Activated CD4-positive, alpha-beta T cell treated with anti-CD3 and anti-CD28 coated beads for 36 hours (primary cell): ENCODE measurements around the gene TMPRSS11E. TPM values are rescaled to one million over a fixed set of nuclear protein-coding genes. Genes with fewer than 3 reads are reported as not detected.
"Not testable (repeated sequence)": the region's sequence is repeated elsewhere in the genome, so short reads cannot be mapped to it uniquely, and the experiment has no call there.

Experiments
- ATAC-seq: fragments of 200-7000 bp; cut with Tn5 transposase; one replicate; pipeline ENCODE4 v1.10.0; 2021; ENCODE audit warnings: mild to moderate bottlenecking, moderate library complexity
- CTCF ChIA-PET: fragments of 350-600 bp; sonication (Branson Sonifier 250); formaldehyde crosslinking; loops from one replicate; lab custom pipeline; 2021; ENCODE audit warnings: antibody characterized with exemption; lab: Charles Lee
- POLR2A ChIA-PET: fragments of 350-600 bp; sonication (Branson Sonifier 250); formaldehyde crosslinking; loops from one replicate; lab custom pipeline; 2021; ENCODE audit warnings: antibody characterized with exemption, inconsistent platforms; lab: Charles Lee
- DNase-seq: peaks from one replicate; pipeline ENCODE4 v3.0.0-alpha.2; 2020
- H3K27ac Mint-ChIP-seq: one replicate; pipeline ENCODE4 v1.8.0; 2021; ENCODE audit warnings: mixed read lengths
- H3K27me3 Mint-ChIP-seq: one replicate; pipeline ENCODE4 v1.8.0; 2021; ENCODE audit warnings: mixed read lengths
- H3K36me3 Mint-ChIP-seq: one replicate; pipeline ENCODE4 v1.8.0; 2021; ENCODE audit warnings: low read depth, mixed read lengths
- H3K4me1 Mint-ChIP-seq: one replicate; pipeline ENCODE4 v1.8.0; 2021; ENCODE audit warnings: mixed read lengths
- H3K4me3 Mint-ChIP-seq: one replicate; pipeline ENCODE4 v1.8.0; 2021; ENCODE audit warnings: mild to moderate bottlenecking, moderate library complexity, mixed read lengths
- H3K9me3 Mint-ChIP-seq: one replicate; pipeline ENCODE4 v1.8.0; 2021; ENCODE audit warnings: low read depth, mixed read lengths
- intact Hi-C, 2 experiments: fragments of 100-400 bp; cut with DNase I in 1 of 2; cut with micrococcal nuclease in 1 of 2; formaldehyde crosslinking; loops; one replicate each; pipeline versions ENCODE4 v1.14.2 to v1.15.1; 2022 to 2024; cut with DNase I, micrococcal nuclease
- total RNA-seq, 2 experiments: library from RNA; stranded (reverse); gene quantifications; one replicate each; pipeline ENCODE4 v1.2.3, GENCODE V29; 2021

Gene TMPRSS11E
- total RNA-seq: under 1 TPM in 1 of 2 experiments, not detected in 1; 0.07 TPM

GRCh38 chr4:68447201-68447600 is at the start of gene TMPRSS11E:
TSS of gene TMPRSS11E (plus strand) at chr4:68447463. CDS start at chr4:68447513, 50 bp downstream.
- Mint-ChIP-seq H3K27ac (no peak within 1 kb of the TSS), H3K36me3 (no peaks in the 10 kb centered on the region), H3K4me3 (no peak within 1 kb of the TSS), H3K27me3 (peaks cover 2% of the 10 kb centered on the region), H3K4me1 (peaks cover 14% of the 10 kb centered on the region), H3K9me3 (no peaks in the 10 kb centered on the region)
- ChIA-PET POLR2A (no interaction called here), CTCF (no interaction called here)
- DNase-seq (no peak), ATAC-seq (no peak)
- intact Hi-C loops: no loop called here

- DNase-seq: no peak
- intact Hi-C loops: no loop called here
- Mint-ChIP-seq H3K36me3 (no peaks in the 10 kb centered on the region), H3K27ac (no peak overlapping the region), H3K4me3 (no peak overlapping the region), H3K27me3 (no peaks in the 10 kb centered on the region), H3K4me1 (no peaks in the 10 kb centered on the region), H3K9me3 (no peaks in the 10 kb centered on the region)
- POLR2A ChIA-PET: no interaction called here
- ATAC-seq: no peak
- CTCF ChIA-PET: no interaction called here
Measured at GRCh38 chr4:68399306-68399705, 48.0 kb upstream of the TMPRSS11E start.

DNA sequence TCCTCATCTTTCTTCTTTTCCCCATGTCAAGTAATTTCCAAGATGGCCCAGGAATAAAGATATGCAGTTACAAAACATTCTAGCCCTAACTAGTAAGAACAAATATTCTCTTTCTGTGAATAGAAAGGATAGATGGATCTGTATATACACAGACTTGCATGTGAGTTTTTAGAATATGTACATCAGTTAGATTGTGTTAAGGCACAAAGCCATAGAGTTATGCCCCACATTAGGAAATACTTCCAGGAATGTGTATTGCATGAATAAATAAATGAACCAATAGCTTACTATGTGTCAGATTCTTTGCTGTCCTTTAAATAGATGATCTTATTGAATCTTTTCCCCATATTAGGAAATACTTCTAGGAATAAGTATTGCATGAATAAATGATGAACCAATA is 46.0 kb upstream of the TMPRSS11E start:
- intact Hi-C loops: no loop called here
- POLR2A ChIA-PET: no interaction called here
- CTCF ChIA-PET: no interaction called here
- ATAC-seq (no peak), DNase-seq (no peak)
- no peak overlapping the region for H3K27ac Mint-ChIP-seq
- no peak overlapping the region for H3K4me3 Mint-ChIP-seq
- H3K27me3 Mint-ChIP-seq: no peaks in the 10 kb centered on the region
- no peaks in the 10 kb centered on the region for H3K36me3 Mint-ChIP-seq
- H3K9me3 Mint-ChIP-seq: no peaks in the 10 kb centered on the region
- H3K4me1 Mint-ChIP-seq: no peaks in the 10 kb centered on the region

- no peaks in the 10 kb centered on the region for H3K9me3 Mint-ChIP-seq
- DNase-seq (no peak), ATAC-seq (no peak)
- no peak overlapping the region for H3K27ac Mint-ChIP-seq
- CTCF ChIA-PET: no interaction called here
- no peak overlapping the region for H3K4me3 Mint-ChIP-seq
- intact Hi-C loops: no loop called here
- H3K27me3 Mint-ChIP-seq: no peaks in the 10 kb centered on the region
- H3K36me3 Mint-ChIP-seq: no peaks in the 10 kb centered on the region
- POLR2A ChIA-PET: no interaction called here
- no peaks in the 10 kb centered on the region for H3K4me1 Mint-ChIP-seq
Measured at GRCh38 chr4:68404153-68404552, 43.1 kb upstream of the TMPRSS11E start.

DNA sequence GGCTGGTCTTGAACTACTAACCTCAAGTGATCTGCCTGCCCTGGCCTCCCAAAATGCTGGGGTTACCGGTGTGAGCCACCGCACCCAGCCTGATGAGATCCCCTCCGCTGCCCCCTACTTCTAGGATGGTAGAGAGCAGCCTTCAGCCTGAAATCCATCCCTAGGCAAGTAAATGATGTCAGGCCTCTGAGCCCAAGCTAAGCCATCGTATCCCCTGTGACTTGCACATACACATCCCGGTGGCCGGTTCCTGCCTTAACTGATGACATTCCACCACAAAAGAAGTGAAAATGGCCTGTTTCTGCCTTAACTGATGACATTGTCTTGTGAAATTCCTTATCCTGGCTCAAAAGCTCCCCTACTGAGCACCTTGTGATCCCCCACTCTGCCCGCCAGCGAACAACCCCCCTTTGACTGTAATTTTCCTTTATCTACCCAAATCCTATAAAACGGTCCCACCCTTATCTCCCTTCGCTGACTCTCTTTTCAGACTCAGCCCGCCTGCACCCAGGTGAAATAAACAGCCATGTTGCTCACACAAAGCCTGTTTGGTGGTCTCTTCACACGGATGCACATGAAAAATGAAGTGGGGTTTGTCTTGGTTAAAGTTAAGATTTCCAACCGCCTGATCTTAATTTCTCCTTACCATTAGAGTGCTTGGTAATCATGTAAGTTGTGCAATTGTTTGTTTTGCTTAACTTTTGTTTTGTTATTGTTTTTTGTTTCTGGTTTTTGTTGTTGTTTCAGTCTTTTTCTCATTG is 41.4 kb upstream of the TMPRSS11E start:
- H3K4me3 Mint-ChIP-seq, CTCF ChIA-PET, intact Hi-C loops, H3K4me1 Mint-ChIP-seq, H3K27me3 Mint-ChIP-seq, ATAC-seq, H3K9me3 Mint-ChIP-seq, DNase-seq, H3K27ac Mint-ChIP-seq, H3K36me3 Mint-ChIP-seq, POLR2A ChIA-PET: not testable (repeated sequence)

DNA sequence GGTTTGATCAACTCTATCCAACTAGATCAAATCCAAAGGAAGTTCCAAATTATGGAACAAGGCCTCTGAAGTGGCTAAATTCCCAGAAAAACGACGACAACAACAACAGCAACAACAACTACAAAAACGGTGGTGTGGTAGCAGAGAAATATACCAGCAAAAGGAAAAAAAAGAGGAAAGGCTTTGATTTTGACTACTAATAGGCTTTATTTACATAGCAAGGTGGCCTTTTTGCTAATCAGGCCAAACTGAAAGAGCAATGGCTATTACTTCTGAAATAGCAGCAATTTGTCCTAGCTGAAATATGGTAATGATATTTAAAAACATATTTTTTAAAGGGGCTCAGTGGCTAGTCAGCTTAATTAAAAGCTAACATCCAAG is 40.8 kb upstream of the TMPRSS11E start:
- no peak overlapping the region for H3K4me3 Mint-ChIP-seq
- H3K27ac Mint-ChIP-seq: no peak overlapping the region
- H3K4me1 Mint-ChIP-seq: no peaks in the 10 kb centered on the region
- intact Hi-C loops: no loop called here
- H3K27me3 Mint-ChIP-seq: no peaks in the 10 kb centered on the region
- H3K36me3 Mint-ChIP-seq: no peaks in the 10 kb centered on the region
- DNase-seq: no peak
- H3K9me3 Mint-ChIP-seq: no peaks in the 10 kb centered on the region
- ChIA-PET POLR2A (no interaction called here), CTCF (interaction anchor here (0.6 kb wide), 1 partner anchor 76 kb away, joined by 3 read pairs; no protein-coding TSS in a partner anchor)
- no peak for ATAC-seq

- CTCF ChIA-PET: interaction anchor here (0.6 kb wide), 1 partner anchor 75 kb away, joined by 3 read pairs; no protein-coding TSS in a partner anchor
- ATAC-seq, H3K9me3 Mint-ChIP-seq, H3K27me3 Mint-ChIP-seq, DNase-seq, H3K36me3 Mint-ChIP-seq, H3K27ac Mint-ChIP-seq, H3K4me1 Mint-ChIP-seq, intact Hi-C loops, H3K4me3 Mint-ChIP-seq, POLR2A ChIA-PET: not testable (repeated sequence)
Measured at GRCh38 chr4:68407015-68407867, 40.0 kb upstream of the TMPRSS11E start.

DNA sequence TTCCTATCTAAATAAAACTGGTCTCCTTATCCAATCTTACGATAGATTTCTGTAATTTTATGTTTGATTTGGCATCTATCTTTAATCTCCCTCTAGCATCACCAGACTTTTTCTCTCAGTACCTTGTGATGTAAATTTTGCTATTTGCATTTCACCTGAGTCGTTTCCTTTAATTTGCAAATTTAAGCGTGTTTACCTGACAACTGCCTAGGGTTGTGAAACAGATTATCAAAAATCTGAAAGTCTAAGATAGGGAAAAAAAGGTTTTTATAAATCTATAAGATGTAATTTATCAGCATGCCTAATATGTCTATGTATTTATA is 39.4 kb upstream of the TMPRSS11E start:
- DNase-seq (no peak), ATAC-seq (no peak)
- ChIA-PET POLR2A (no interaction called here), CTCF (no interaction called here)
- Mint-ChIP-seq H3K36me3 (no peaks in the 10 kb centered on the region), H3K4me1 (peaks cover 3% of the 10 kb centered on the region), H3K4me3 (no peak overlapping the region), H3K9me3 (no peaks in the 10 kb centered on the region), H3K27me3 (no peaks in the 10 kb centered on the region), H3K27ac (no peak overlapping the region)
- intact Hi-C loops: no loop called here

DNA sequence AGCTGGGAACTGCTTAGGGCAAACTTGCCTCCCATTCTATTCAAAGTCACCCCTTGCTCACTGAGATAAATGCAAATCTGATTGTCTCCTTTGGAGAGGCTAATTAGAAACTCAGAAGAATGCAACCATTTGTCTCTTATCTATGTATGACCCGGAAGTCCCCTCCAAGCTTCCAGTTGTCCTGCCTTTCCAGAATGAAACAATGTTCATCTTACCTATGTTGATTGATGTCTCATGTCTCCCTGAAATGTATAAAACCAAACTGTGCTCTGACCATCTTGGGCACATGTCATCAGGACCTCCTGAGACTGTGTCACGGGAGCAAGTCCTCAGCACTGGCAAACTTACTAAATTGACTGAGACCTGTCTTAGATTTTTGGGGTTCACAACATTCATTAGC is 37.1 kb upstream of the TMPRSS11E start:
- Mint-ChIP-seq H3K27ac (no peak overlapping the region), H3K9me3 (no peaks in the 10 kb centered on the region), H3K27me3 (no peaks in the 10 kb centered on the region), H3K4me1 (peaks cover 3% of the 10 kb centered on the region), H3K36me3 (no peaks in the 10 kb centered on the region), H3K4me3 (no peak overlapping the region)
- ChIA-PET CTCF (interaction anchor here (0.6 to 0.9 kb wide), 3 partner anchors 31 to 999 kb away, joined by 3 to 4 read pairs (median 3); no protein-coding TSS in a partner anchor), POLR2A (no interaction called here)
- intact Hi-C loops: no loop called here
- no peak for DNase-seq
- ATAC-seq: no peak

DNA sequence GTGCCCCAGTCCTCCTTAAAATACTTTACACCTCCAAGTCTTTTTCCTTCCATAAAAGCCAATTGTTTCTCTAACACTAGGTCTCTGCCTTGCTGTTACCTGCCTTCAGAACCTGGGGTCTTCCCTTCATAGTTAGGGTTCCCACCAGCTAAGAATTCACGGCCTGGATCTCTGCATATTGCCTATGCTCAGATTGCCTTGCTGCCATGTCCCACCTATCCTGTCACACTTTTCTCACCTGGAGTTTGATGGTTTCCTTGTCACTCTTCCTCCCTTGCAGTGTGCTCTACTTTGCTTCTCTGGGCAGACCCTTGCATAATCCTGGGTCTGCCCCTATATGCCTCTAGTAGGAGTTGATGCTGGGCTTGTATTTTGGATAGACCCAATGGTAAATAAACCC is 36.6 kb upstream of the TMPRSS11E start:
- Mint-ChIP-seq H3K4me3 (no peak overlapping the region), H3K27me3 (no peaks in the 10 kb centered on the region), H3K36me3 (no peaks in the 10 kb centered on the region), H3K27ac (no peak overlapping the region), H3K9me3 (no peaks in the 10 kb centered on the region), H3K4me1 (peaks cover 3% of the 10 kb centered on the region)
- intact Hi-C loops: no loop called here
- ATAC-seq: no peak
- no peak for DNase-seq
- ChIA-PET POLR2A (no interaction called here), CTCF (no interaction called here)

DNA sequence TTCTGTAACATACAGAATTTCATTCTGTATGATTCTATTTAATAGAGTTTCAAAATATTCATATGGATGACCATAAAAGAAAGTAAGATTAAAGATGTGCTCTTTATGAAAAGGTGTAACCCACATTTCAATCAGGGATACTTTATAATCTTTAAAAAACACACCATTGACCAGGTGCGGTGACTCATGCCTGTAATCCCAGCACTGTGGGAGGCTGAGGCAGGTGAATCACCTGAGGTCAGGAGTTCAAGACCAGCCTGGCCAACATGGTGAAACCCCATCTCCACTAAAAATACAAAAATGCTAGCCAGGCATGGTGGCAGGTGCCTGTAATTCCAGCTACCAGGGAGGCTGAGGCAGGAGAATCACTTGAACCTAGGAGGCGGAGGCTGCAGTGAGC is 35.2 kb upstream of the TMPRSS11E start:
- H3K4me1 Mint-ChIP-seq, H3K4me3 Mint-ChIP-seq, POLR2A ChIA-PET, H3K36me3 Mint-ChIP-seq, intact Hi-C loops, CTCF ChIA-PET, H3K27ac Mint-ChIP-seq, ATAC-seq, H3K9me3 Mint-ChIP-seq, H3K27me3 Mint-ChIP-seq: not testable (repeated sequence)
- peak; percentile 24 for DNase-seq

GRCh38 chr4:68416591-68416990 is 30.7 kb upstream of the TMPRSS11E start:
- ChIA-PET CTCF (no interaction called here), POLR2A (no interaction called here)
- DNase-seq (no peak), ATAC-seq (no peak)
- Mint-ChIP-seq H3K36me3 (no peaks in the 10 kb centered on the region), H3K27me3 (no peaks in the 10 kb centered on the region), H3K4me3 (no peak overlapping the region), H3K9me3 (peaks cover 5% of the 10 kb centered on the region), H3K4me1 (peaks cover 2% of the 10 kb centered on the region), H3K27ac (no peak overlapping the region)
- intact Hi-C loops: no loop called here
